Mucosa of rectum (tissue), 2 donors: ENCODE results near the gene IRGQ.
"Not testable (repeated sequence)": the region's sequence is repeated elsewhere in the genome, so short reads cannot be mapped to it uniquely, and the experiment has no call there.

ENCODE experiments used
- H3K27ac ChIP-seq, 2 donors: one replicate each; pipeline ENCODE4 v1.7.0; 2013; ENCODE audit warnings: inconsistent platforms in 2 of 2, low read depth in 2 of 2, low read length in 2 of 2
- H3K27me3 ChIP-seq, 2 donors: one replicate each; pipeline ENCODE4 v1.7.0; 2013; ENCODE audit warnings: low read length in 2 of 2; ENCODE audit not compliant: control insufficient read depth in 2 of 2, insufficient read depth in 2 of 2
- H3K36me3 ChIP-seq, 2 donors: one replicate each; pipeline ENCODE4 v1.7.0; 2013; ENCODE audit warnings: low read length in 2 of 2; ENCODE audit not compliant: control insufficient read depth in 2 of 2, insufficient read depth in 2 of 2
- H3K4me1 ChIP-seq, 2 donors: one replicate each; pipeline ENCODE4 v1.7.0; 2013; ENCODE audit warnings: low read length in 2 of 2, mild to moderate bottlenecking in 1 of 2; ENCODE audit not compliant: control insufficient read depth in 2 of 2, insufficient read depth in 2 of 2
- H3K4me3 ChIP-seq, 2 donors: one replicate each; pipeline ENCODE4 v1.7.0; 2013; ENCODE audit warnings: low read length in 2 of 2
- H3K9ac ChIP-seq, 2 donors: one replicate each; pipeline ENCODE4 v1.7.0; 2013; ENCODE audit warnings: low read length in 2 of 2, low read depth in 1 of 2, mild to moderate bottlenecking in 1 of 2
- H3K9me3 ChIP-seq, 2 donors: one replicate each; pipeline ENCODE4 v1.7.0; 2013; ENCODE audit warnings: low read length in 2 of 2; ENCODE audit not compliant: control insufficient read depth in 2 of 2
- donor health status: healthy.
- donor health status: Normal muscosa, but diverticular disease.

IRGQ gene

DNA sequence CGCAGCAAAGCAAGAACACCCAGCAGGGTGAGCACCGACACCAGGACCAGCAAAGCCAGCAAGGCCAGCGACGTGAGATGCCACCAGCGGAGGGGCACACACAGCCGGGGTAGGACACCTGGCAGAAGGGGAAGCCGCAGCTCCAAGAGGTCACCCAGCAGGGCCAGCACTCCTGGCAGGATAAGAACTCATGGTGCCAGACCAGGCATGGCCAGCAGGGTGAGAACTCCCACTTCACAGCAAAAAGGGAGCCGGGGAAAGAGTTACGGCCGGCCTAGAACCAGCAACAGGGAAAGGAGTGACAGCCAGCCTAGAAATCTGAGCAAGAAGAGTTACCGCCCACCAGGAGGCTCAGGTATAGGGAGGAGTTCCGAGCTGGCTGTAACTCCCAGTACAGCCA lies 16.4 kb upstream of the IRGQ start:
- peaks cover 0 to 17% of the 10 kb centered on the region in 2 donors for H3K36me3 ChIP-seq
- H3K4me3 ChIP-seq: no peak overlapping the region
- H3K4me1 ChIP-seq: no peaks in the 10 kb centered on the region
- no peaks in the 10 kb centered on the region for H3K9me3 ChIP-seq
- no peak overlapping the region for H3K27ac ChIP-seq
- H3K27me3 ChIP-seq: no peaks in the 10 kb centered on the region
- no peak overlapping the region for H3K9ac ChIP-seq

DNA sequence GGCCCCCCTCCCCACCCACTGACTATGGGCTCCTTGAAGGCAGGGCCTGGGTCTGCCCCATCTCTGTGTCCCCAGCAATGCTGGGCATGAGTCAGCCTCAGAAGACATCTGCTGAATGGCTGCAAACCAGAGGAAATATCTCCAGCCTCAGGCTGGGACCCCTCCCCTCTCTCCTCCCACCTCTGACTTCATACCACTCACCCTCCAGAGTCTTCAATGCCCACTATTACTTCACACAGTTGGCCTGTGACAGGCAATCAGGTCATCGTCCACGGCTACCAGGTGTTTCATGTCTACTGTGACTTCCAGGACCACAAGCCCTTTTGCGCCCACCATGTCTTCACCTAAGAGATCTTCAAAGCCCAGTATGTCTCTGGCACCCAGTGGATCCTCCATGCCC lies 15.9 kb upstream of the IRGQ start, which contains the start of gene SRRM5:
TSS of gene SRRM5 (plus strand) at position 301 of the 400 bp plus-strand sequence. CDS start at position 335, 34 bp downstream.
- H3K4me1 ChIP-seq: no peaks in the 10 kb centered on the region
- no peaks in the 10 kb centered on the region for H3K27me3 ChIP-seq
- H3K36me3 ChIP-seq: peaks cover 0 to 20% of the 10 kb centered on the region in 2 donors
- H3K27ac ChIP-seq: no peak within 1 kb of the TSS
- H3K9ac ChIP-seq: no peak within 1 kb of the TSS
- no peak within 1 kb of the TSS for H3K4me3 ChIP-seq
- no peaks in the 10 kb centered on the region for H3K9me3 ChIP-seq

DNA sequence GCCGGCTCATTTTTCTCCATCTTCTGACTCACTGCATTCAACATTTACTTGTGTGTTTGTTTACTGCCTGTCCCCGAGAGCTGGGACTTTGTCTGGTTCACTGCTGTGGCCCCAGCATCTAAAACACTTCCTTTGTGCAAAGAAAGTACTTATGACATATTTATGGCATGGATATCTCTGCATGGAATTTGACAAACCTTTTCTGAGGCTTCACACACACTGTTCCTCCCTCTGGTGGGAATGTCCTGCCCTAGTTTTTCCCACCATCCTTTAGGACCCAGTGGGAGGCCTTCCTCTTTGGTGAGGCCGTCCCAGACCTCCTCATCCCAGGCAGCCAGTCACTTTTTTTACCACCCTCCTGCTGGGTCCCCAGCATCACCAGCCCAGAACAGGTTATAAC lies 14.6 kb upstream of the IRGQ start:
- Histone ChIP-seq H3K27me3 (no peaks in the 10 kb centered on the region), H3K9ac (no peak overlapping the region), H3K4me3 (no peak overlapping the region), H3K4me1 (no peaks in the 10 kb centered on the region), H3K27ac (no peak overlapping the region), H3K9me3 (no peaks in the 10 kb centered on the region), H3K36me3 (peaks cover 0 to 20% of the 10 kb centered on the region in 2 donors)

DNA sequence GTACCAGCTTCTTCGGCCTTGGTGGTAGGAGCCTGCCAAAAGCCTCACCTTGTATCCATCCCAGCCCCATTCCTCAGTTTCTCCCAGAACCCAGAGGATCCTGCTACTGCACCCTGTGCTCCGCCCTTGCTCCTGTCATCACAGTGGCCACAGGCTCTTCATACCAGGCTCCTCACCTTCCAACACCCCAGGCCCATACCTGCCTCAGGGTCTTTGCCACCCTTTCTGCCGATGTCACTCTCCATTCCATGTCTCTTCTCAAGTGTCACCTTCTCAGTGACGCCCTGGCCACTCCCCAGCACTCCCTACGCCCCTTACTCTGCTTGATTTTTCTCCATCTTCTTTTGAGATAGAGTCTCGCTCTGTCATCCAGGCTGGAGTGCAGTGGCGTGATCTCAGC lies 13.9 kb upstream of the IRGQ start:
- peaks cover 0 to 20% of the 10 kb centered on the region in 2 donors for H3K36me3 ChIP-seq
- H3K9me3 ChIP-seq: no peaks in the 10 kb centered on the region
- no peak overlapping the region for H3K27ac ChIP-seq
- no peaks in the 10 kb centered on the region for H3K27me3 ChIP-seq
- no peaks in the 10 kb centered on the region for H3K4me1 ChIP-seq
- no peak overlapping the region for H3K9ac ChIP-seq
- no peak overlapping the region for H3K4me3 ChIP-seq

DNA sequence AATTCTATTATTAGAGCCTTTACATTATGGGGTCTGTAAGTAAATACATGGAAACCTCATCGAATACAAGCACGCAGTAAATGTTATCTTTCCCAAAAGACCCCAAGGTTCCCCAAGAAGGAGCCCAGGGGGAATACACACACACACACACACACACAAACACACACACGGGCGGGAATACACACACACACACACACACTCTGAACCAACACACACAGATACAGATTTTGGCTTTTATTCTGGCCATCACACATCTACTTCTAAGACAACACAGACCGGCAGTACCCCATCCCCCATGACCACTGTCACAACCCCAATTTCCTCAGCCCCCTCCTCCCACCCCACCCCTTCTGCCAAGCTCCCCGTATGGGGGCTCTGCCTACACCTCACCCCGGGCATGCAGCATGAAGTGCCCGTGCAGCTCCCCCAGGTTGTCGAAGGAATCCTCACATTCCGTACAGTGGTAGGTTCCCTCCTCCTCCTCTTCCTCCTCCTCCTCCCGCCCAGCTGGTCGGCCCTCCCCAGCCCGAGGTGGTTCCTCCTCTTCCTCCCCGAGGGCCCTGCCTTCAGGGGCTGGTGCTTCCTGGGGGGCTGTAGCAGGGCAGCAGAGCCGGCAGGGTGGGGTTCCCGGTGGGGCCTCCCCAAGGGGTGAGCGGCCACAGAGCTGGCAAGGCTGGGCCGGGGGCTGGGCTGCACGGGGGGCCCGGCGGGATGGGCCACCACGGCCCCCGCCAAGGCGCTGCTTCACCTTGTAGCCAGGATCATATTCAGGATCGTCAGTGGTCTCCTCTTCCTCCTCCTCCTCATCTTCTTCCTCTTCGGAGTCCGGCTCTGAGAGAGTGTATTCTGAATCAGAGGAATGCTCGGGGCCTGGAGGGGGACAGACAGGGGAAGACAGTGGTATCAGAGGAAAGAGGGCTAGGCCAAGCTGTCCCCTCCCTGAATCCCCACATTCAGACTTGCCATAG lies 11.6 kb upstream of the IRGQ start:
- Histone ChIP-seq H3K27me3 (no peaks in the 10 kb centered on the region), H3K4me3 (no peak overlapping the region), H3K27ac (no peak overlapping the region), H3K4me1 (no peaks in the 10 kb centered on the region), H3K9ac (no peak overlapping the region), H3K9me3 (no peaks in the 10 kb centered on the region), H3K36me3 (peaks cover 0 to 12% of the 10 kb centered on the region in 2 donors)

DNA sequence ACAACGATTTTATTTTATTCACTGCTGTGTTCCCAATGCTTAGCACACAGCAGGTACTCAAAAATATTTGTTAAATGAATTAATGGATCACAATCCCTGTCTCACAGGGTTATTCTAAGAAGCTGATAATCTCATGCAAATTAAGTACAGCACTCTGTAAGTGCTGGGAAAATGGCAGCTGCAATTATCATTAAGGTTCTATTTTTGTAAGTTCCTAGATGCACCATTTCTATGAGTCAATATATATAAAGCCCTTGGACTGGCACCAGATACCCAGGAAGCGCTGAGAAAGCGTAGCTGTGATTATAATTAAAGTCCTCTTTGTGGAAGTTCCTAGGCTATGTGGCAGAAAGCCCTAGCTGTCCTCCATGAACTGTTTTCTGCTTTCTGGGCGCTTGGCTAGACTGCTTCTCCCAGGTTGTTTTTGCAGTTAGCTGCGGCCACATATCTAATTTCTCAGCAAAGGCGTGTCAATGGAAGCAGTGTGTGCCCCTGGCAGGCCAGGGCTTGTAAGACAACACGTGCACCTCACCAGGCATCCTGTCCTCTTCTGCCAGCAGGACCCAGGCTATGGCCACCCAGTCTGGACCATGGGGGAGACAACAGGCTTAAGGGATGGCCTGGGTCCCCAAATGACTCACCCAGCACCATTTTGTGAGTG lies 10.8 kb upstream of the IRGQ start:
- no peak overlapping the region for H3K27ac ChIP-seq
- no peaks in the 10 kb centered on the region for H3K9me3 ChIP-seq
- H3K27me3 ChIP-seq: no peaks in the 10 kb centered on the region
- no peak overlapping the region for H3K9ac ChIP-seq
- no peak overlapping the region for H3K4me3 ChIP-seq
- H3K36me3 ChIP-seq: peaks cover 0 to 6% of the 10 kb centered on the region in 2 donors
- H3K4me1 ChIP-seq: no peaks in the 10 kb centered on the region

DNA sequence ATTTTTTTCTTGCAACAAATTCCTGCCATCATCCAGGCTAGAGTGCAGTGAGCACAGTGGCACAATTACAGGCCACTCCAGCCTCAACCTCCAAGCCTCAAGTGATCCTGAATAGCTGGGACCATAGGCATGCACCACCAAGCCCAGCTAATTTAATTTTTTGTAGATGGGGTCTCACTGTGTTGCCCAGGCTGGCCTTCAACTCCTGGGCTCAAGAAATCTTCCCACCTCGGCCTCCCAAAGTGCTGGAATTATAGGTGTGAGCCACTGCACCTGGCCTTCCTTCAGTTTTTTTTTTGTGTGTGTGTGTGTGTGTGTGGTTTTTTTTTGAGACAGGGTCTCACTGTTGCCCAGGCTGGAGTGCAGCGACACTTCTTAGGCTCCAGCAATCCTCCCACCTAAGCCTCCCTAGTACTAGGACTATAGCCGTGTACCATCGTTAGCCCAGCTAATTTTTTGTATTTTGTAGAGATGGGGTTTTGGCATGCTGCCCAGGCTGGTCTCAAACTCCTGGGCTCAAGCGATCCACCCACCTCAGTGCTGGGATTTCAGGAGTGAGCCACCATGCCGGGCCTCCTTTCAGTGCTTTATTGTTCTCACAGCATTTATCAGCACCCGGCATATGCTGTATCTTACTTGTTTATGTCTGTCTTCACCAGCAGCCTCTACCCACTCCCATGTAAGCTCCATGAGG lies 10.1 kb upstream of the IRGQ start:
- Histone ChIP-seq H3K4me1 (no peaks in the 10 kb centered on the region), H3K27me3 (no peaks in the 10 kb centered on the region), H3K36me3 (peaks cover 4 to 8% of the 10 kb centered on the region in 2 donors), H3K4me3 (no peak overlapping the region), H3K9ac (no peak overlapping the region), H3K9me3 (no peaks in the 10 kb centered on the region), H3K27ac (no peak overlapping the region)

DNA sequence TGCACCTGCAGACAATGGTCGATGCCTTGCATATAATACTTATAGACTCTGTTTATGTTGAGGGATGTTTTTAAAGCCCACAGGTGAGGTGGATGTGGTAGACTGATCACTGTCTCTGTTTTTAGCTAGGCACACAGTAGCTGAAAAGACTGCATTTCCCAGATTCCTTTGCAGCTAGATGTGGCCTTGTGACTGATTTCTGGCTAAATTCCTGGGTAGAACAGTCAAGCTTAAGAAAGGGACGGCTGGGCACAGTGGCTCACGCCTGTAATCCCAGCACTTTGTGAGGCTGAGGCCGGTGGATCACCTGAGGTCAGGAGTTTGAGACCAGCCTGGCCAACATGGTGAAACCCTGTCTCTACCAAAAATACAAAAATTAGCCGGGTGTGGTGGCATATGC lies 4.4 kb upstream of the IRGQ start:
- H3K27ac ChIP-seq, H3K27me3 ChIP-seq, H3K9ac ChIP-seq, H3K9me3 ChIP-seq, H3K4me3 ChIP-seq: not testable (repeated sequence)
- Histone ChIP-seq H3K4me1 (peaks cover 12 to 17% of the 10 kb centered on the region in 2 donors), H3K36me3 (peaks cover 16 to 18% of the 10 kb centered on the region in 2 donors)

DNA sequence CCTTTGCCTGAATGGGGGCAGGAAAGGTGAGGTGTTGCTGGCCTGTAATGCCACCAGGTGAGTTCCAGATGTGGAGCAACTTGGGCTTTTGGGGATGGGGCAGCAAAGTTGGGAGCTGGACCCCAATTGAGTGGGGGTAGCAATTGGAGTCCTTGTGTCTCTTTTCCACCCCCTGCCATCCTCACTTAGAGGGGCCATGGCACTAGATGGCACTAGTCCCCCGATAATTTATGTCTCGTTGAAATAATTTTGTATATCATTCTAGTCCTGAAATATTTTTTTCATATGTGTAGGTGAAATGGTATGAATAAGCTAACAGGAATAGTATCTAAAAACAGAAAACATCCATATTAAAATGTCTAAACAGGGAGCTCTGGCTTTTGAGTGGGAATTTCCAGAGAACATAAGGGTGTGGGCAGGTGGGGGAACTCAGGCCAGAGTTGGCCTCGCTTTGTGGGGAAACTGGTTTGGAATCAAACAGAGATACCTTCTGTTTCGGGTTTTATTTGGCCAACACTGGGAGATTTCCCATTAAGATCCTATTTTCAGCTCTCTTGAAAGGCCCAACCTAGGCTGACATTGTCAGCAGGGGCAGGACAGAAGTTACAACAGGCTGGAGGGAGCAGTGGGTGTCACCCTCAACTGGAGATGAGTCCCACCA lies 3.8 kb upstream of the IRGQ start:
- no peaks in the 10 kb centered on the region for H3K9me3 ChIP-seq
- H3K27me3 ChIP-seq: no peaks in the 10 kb centered on the region
- no peak overlapping the region for H3K9ac ChIP-seq
- peaks cover 16 to 18% of the 10 kb centered on the region in 2 donors for H3K36me3 ChIP-seq
- H3K27ac ChIP-seq: no peak overlapping the region
- H3K4me1 ChIP-seq: peaks cover 14 to 23% of the 10 kb centered on the region in 2 donors
- no peak overlapping the region for H3K4me3 ChIP-seq
